ENCODE measurements around the gene WDSUB1. TPM values are rescaled to one million over a fixed set of nuclear protein-coding genes. Genes with fewer than 3 reads are reported as not detected.

The WDSUB1 gene
- total RNA-seq, 5 donors from 2014 or later (not counting 1 experiment from before 2014, with no cell fraction given), result 4.4 to 7.7 (median 5.5) TPM

DNA sequence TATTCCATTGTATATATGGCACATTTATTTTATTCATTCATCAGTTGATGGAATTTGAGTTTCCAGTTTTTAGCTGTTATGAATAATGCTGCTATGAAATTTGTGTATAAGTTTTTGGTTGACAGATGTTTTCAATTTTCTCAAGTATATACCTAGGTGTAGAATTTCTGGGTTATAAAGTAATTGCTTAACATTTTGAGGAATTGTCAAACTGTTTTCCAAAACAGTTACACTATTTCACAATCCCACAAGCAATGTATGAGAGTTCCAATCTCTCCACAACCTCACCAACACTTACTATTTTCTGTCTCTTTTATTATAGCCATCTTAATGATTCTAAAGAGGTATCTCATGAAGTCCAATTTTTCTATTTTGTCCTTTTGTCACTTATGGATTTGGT lies 12.5 kb upstream of the WDSUB1 start:
- H3K9me3 ChIP-seq, result no peaks in the 10 kb centered on the region
- peaks cover 4 to 9% of the 10 kb centered on the region in 2 donors for H3K27me3 Mint-ChIP-seq
- ChIA-PET POLR2A (no interaction called here), CTCF (no interaction called here)
- DNase-seq, result no peak
- no peak overlapping the region for H3K27ac ChIP-seq (ENCODE audit: low read length)
- no peak overlapping the region for H3K4me3 ChIP-seq (ENCODE audit: control insufficient read depth in 1 of 2, extremely low read depth in 1 of 2, low read length in 1 of 2)
- H3K4me1 Mint-ChIP-seq, result no peaks in the 10 kb centered on the region
- peaks cover 0 to 3% of the 10 kb centered on the region in 2 experiments for H3K27me3 ChIP-seq (replicated peaks in 1 of 2; ENCODE audit: control insufficient read depth in 2 of 2, extremely low read depth in 1 of 2, insufficient read depth in 2 of 2, low read length in 1 of 2)
- no peak overlapping the region for H3K4me3 Mint-ChIP-seq
- H3K27ac Mint-ChIP-seq, result no peak overlapping the region
- no peak for ATAC-seq (replicated peaks in 1 of 4)
- H3K4me1 ChIP-seq (ENCODE audit: control insufficient read depth in 1 of 2, extremely low read depth in 1 of 2, insufficient read depth in 2 of 2, low read length in 2 of 2), result no peaks in the 10 kb centered on the region
- peaks cover 0 to 4% (median 2%) of the 10 kb centered on the region in 3 donors for H3K9me3 Mint-ChIP-seq
- no peaks in the 10 kb centered on the region for H3K36me3 ChIP-seq (ENCODE audit: control insufficient read depth in 2 of 2, extremely low read depth in 1 of 2, insufficient read depth in 1 of 2, low read length in 1 of 2)
- H3K36me3 Mint-ChIP-seq, result no peaks in the 10 kb centered on the region

DNA sequence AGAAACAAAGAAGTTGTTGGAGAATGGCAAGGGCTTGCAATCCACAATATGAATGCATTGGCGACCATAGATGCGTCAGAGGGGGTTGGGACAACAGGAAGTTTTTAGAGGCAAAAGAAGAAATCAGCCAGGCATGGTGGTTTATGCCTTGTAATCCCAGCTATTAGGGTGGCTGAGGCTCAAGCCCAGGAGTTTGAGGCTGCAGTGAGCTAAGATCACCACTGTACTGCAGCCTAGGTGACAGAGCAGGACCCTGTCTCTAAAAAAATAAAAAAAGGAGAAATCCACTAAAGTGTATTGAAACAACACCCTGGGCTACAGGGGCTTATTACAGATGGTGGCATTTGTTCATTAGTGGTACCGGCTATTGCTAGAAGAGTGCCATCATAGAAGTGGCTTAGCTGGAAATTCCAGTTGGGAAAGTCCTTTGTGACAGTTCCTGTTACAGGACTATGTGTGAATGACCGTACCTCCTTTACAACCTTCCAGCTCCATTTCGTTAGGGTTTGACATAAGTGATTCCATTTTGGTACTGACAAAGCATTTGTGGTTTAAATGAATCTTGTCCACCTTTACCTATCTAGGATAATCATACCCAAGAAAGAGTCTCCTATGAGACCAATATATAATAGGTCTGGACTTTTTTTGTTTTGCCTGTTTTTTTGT lies 10.7 kb upstream of the WDSUB1 start:
- Mint-ChIP-seq H3K27me3 (peaks cover 4 to 10% of the 10 kb centered on the region in 2 donors), H3K27ac (no peak overlapping the region), H3K4me1 (no peaks in the 10 kb centered on the region), H3K9me3 (peaks cover 0 to 3% (median 0%) of the 10 kb centered on the region in 3 donors), H3K4me3 (no peak overlapping the region), H3K36me3 (no peaks in the 10 kb centered on the region)
- H3K4me1 ChIP-seq (ENCODE audit: control insufficient read depth in 1 of 2, extremely low read depth in 1 of 2, insufficient read depth in 2 of 2, low read length in 2 of 2), result no peaks in the 10 kb centered on the region
- WGBS (ENCODE audit: insufficient coverage), result 94% methylated on average over 3 of the region's 5 CpGs
- no peak overlapping the region for H3K27ac ChIP-seq (ENCODE audit: low read length)
- peaks cover 0 to 4% of the 10 kb centered on the region in 2 experiments for H3K27me3 ChIP-seq (replicated peaks in 1 of 2; ENCODE audit: control insufficient read depth in 2 of 2, extremely low read depth in 1 of 2, insufficient read depth in 2 of 2, low read length in 1 of 2)
- H3K4me3 ChIP-seq (ENCODE audit: control insufficient read depth in 1 of 2, extremely low read depth in 1 of 2, low read length in 1 of 2), result no peak overlapping the region
- H3K36me3 ChIP-seq (ENCODE audit: control insufficient read depth in 2 of 2, extremely low read depth in 1 of 2, insufficient read depth in 1 of 2, low read length in 1 of 2), result no peaks in the 10 kb centered on the region
- no peak for DNase-seq
- ChIA-PET POLR2A (no interaction called here), CTCF (interaction anchor here in 1 of 2 donors (0.7 kb wide), 1 partner anchor 1762 kb away, joined by 3 read pairs; no protein-coding TSS in a partner anchor)
- H3K9me3 ChIP-seq, result no peaks in the 10 kb centered on the region
- ATAC-seq (replicated peaks in 1 of 4), result no peak

- peaks cover 0 to 3% (median 0%) of the 10 kb centered on the region in 3 donors for H3K9me3 Mint-ChIP-seq
- Histone ChIP-seq H3K27ac (ENCODE audit: low read length) (no peak overlapping the region), H3K4me1 (ENCODE audit: control insufficient read depth in 1 of 2, extremely low read depth in 1 of 2, insufficient read depth in 2 of 2, low read length in 2 of 2) (peaks cover 7% of the 10 kb centered on the region in 2 experiments), H3K9me3 (no peaks in the 10 kb centered on the region), H3K36me3 (ENCODE audit: control insufficient read depth in 2 of 2, extremely low read depth in 1 of 2, insufficient read depth in 1 of 2, low read length in 1 of 2) (no peaks in the 10 kb centered on the region), H3K27me3 (replicated peaks in 1 of 2; ENCODE audit: control insufficient read depth in 2 of 2, extremely low read depth in 1 of 2, insufficient read depth in 2 of 2, low read length in 1 of 2) (peaks cover 0 to 6% of the 10 kb centered on the region in 2 experiments), H3K4me3 (ENCODE audit: control insufficient read depth in 1 of 2, extremely low read depth in 1 of 2, low read length in 1 of 2) (no peak overlapping the region)
- POLR2A ChIA-PET, result no interaction called here
- H3K27me3 Mint-ChIP-seq, result peaks cover 4 to 6% of the 10 kb centered on the region in 2 donors
- 85% methylated on average over 4 of the region's 6 CpGs for WGBS (ENCODE audit: insufficient coverage)
- peaks cover 13 to 15% (median 14%) of the 10 kb centered on the region in 3 donors for H3K4me1 Mint-ChIP-seq
- no peak overlapping the region for H3K4me3 Mint-ChIP-seq
- no peak overlapping the region for H3K27ac Mint-ChIP-seq
- no peak for DNase-seq
- no peak for ATAC-seq (replicated peaks in 1 of 4)
- CTCF ChIA-PET, result no interaction called here
- no peaks in the 10 kb centered on the region for H3K36me3 Mint-ChIP-seq
Measured at GRCh38 chr2:159292157-159292556, 5.7 kb upstream of the WDSUB1 start.

- H3K36me3 Mint-ChIP-seq, result no peaks in the 10 kb centered on the region
- peak overlapping the region in 1 of 3 donors; percentile 17 for H3K4me3 Mint-ChIP-seq
- no peaks in the 10 kb centered on the region for H3K36me3 ChIP-seq (ENCODE audit: control insufficient read depth in 2 of 2, extremely low read depth in 1 of 2, insufficient read depth in 1 of 2, low read length in 1 of 2)
- DNase-seq (peak in 5 of 35 experiments; percentile 4 to 66 (median 9)), ATAC-seq (replicated peaks in 1 of 4) (no peak)
- ChIA-PET POLR2A (interaction anchor here in 1 of 2 donors (0.5 kb wide), 1 partner anchor 109 kb away, joined by 3 read pairs; no protein-coding TSS in a partner anchor), CTCF (no interaction called here)
- peaks cover 7 to 21% of the 10 kb centered on the region in 2 experiments for H3K4me1 ChIP-seq (ENCODE audit: control insufficient read depth in 1 of 2, extremely low read depth in 1 of 2, insufficient read depth in 2 of 2, low read length in 2 of 2)
- no peaks in the 10 kb centered on the region for H3K9me3 ChIP-seq
- no peaks in the 10 kb centered on the region for H3K9me3 Mint-ChIP-seq
- H3K27me3 ChIP-seq (replicated peaks in 1 of 2; ENCODE audit: control insufficient read depth in 2 of 2, extremely low read depth in 1 of 2, insufficient read depth in 2 of 2, low read length in 1 of 2), result peaks cover 0 to 3% of the 10 kb centered on the region in 2 experiments
- no peak overlapping the region for H3K4me3 ChIP-seq (ENCODE audit: control insufficient read depth in 1 of 2, extremely low read depth in 1 of 2, low read length in 1 of 2)
- H3K27ac ChIP-seq (ENCODE audit: low read length), result no peak overlapping the region
- WGBS (ENCODE audit: insufficient coverage), result 29% methylated on average over 4 of the region's 7 CpGs
- H3K27me3 Mint-ChIP-seq, result peaks cover 0 to 3% of the 10 kb centered on the region in 2 donors
- H3K4me1 Mint-ChIP-seq, result peaks cover 21 to 22% (median 22%) of the 10 kb centered on the region in 3 donors
- H3K27ac Mint-ChIP-seq, result no peak overlapping the region
Measured at GRCh38 chr2:159290289-159290907, 3.9 kb upstream of the WDSUB1 start.

GRCh38 chr2:159287733-159288132 lies 1.2 kb upstream of the WDSUB1 start:
- no peak overlapping the region for H3K27ac ChIP-seq (ENCODE audit: low read length)
- Mint-ChIP-seq H3K36me3 (peaks cover under 1% of the 10 kb centered on the region), H3K27ac (no peak overlapping the region), H3K4me1 (peaks cover 23 to 33% (median 25%) of the 10 kb centered on the region in 3 donors), H3K27me3 (peaks cover 0 to 3% of the 10 kb centered on the region in 2 donors), H3K9me3 (no peaks in the 10 kb centered on the region), H3K4me3 (peak overlapping the region; percentile 77 to 91 (median 86))
- H3K9me3 ChIP-seq, result no peaks in the 10 kb centered on the region
- DNase-seq (no peak), ATAC-seq (replicated peaks in 1 of 4) (no peak)
- ChIA-PET CTCF (interaction anchor here in 1 of 2 donors (0.7 to 1.2 kb wide), 2 partner anchors 424 to 465 kb away, joined by 3 to 5 read pairs; partner anchors contain the start of gene MARCHF7), POLR2A (interaction anchor here (0.5 to 1.1 kb wide), 2 partner anchors 420 to 425 kb away, joined by 3 to 4 read pairs; partner anchors contain the start of gene MARCHF7 (in 1 of the 2))
- no peak overlapping the region for H3K4me3 ChIP-seq (ENCODE audit: control insufficient read depth in 1 of 2, extremely low read depth in 1 of 2, low read length in 1 of 2)
- peaks cover 7 to 22% of the 10 kb centered on the region in 2 experiments for H3K4me1 ChIP-seq (ENCODE audit: control insufficient read depth in 1 of 2, extremely low read depth in 1 of 2, insufficient read depth in 2 of 2, low read length in 2 of 2)
- H3K27me3 ChIP-seq (replicated peaks in 1 of 2; ENCODE audit: control insufficient read depth in 2 of 2, extremely low read depth in 1 of 2, insufficient read depth in 2 of 2, low read length in 1 of 2), result peaks cover 0 to 3% of the 10 kb centered on the region in 2 experiments
- H3K36me3 ChIP-seq (ENCODE audit: control insufficient read depth in 2 of 2, extremely low read depth in 1 of 2, insufficient read depth in 1 of 2, low read length in 1 of 2), result no peaks in the 10 kb centered on the region

DNA sequence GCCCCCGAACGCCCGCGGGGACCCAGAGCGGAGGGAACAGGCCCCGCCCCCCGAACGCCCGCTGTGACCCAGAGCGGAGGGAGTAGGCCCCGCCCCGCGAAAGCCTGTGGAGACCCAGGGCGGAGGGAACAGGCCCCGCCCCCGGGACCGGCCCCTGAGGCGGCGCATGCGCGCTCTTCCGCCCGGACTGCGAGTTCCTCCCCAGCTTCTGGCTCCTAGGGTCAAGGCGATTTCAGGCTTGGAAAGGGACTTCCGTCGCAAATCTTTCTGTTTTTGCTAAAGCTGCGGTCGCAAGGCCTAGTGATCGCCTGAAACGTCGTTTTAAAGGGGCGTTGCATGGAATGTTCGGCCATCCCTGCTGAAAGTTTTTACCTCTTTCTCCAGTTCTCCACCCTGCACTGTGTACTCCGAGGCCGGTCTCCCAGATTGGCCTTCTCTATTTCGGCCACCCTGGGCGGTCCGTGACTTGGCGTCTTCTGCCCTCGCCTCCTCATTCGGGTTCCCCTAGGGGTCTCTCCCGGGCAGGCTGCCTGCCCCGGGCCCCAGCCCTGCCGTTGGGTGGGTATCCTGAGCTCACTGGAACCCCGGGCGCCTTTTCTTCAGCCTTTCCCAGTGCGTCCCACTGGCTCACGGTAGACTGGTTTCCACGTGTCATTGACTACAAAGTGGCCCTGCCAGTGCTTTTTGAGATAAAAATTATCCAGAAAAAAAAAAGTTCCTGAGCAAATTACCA lies 372 bp upstream of the WDSUB1 start:
- POLR2A ChIA-PET, result interaction anchor here in 1 of 2 donors (1.1 kb wide), 1 partner anchor 426 kb away, joined by 4 read pairs; the partner anchor contains the start of gene MARCHF7
- Histone ChIP-seq H3K9me3 (no peaks in the 10 kb centered on the region), H3K36me3 (ENCODE audit: control insufficient read depth in 2 of 2, extremely low read depth in 1 of 2, insufficient read depth in 1 of 2, low read length in 1 of 2) (no peaks in the 10 kb centered on the region), H3K4me1 (ENCODE audit: control insufficient read depth in 1 of 2, extremely low read depth in 1 of 2, insufficient read depth in 2 of 2, low read length in 2 of 2) (peaks cover 7 to 22% of the 10 kb centered on the region in 2 experiments), H3K27me3 (replicated peaks in 1 of 2; ENCODE audit: control insufficient read depth in 2 of 2, extremely low read depth in 1 of 2, insufficient read depth in 2 of 2, low read length in 1 of 2) (no peaks in the 10 kb centered on the region), H3K4me3 (ENCODE audit: control insufficient read depth in 1 of 2, extremely low read depth in 1 of 2, low read length in 1 of 2) (peak overlapping the region; percentile 60 to 68), H3K27ac (ENCODE audit: low read length) (peak overlapping the region; percentile 69)
- Mint-ChIP-seq H3K4me1 (peaks cover 23 to 33% (median 25%) of the 10 kb centered on the region in 3 donors), H3K27ac (peak overlapping the region; percentile 76 to 89), H3K4me3 (peak overlapping the region; percentile 77 to 91 (median 86)), H3K36me3 (peaks cover 3% of the 10 kb centered on the region), H3K9me3 (no peaks in the 10 kb centered on the region), H3K27me3 (no peaks in the 10 kb centered on the region)
- WGBS (ENCODE audit: insufficient coverage), result 1% methylated on average over 42 of the region's 50 CpGs
- DNase-seq (peak; percentile 85 to 99 (median 93)), ATAC-seq (replicated peaks in 1 of 4) (peak; percentile 98 to 99 (median 99))
- CTCF ChIA-PET, result interaction anchor here in 1 of 2 donors (1.2 kb wide), 1 partner anchor 425 kb away, joined by 5 read pairs; the partner anchor contains the start of gene MARCHF7
